Keratinocyte (primary cell): Measurements from ENCODE around the gene FABP7.

Experiments used
- CTCF ChIP-seq, 3 experiments: IDR thresholded peaks in 1 of 3; conservative IDR thresholded peaks in 1 of 3; optimal IDR thresholded peaks in 1 of 3; 2 replicates in 2 of 3; 3 replicates in 1 of 3; pipeline versions ENCODE3 to v1.5.1; 2011; ENCODE audit warnings: low read length in 3 of 3, mild to moderate bottlenecking in 3 of 3, moderate library complexity in 2 of 3, control low read depth in 1 of 3, inconsistent platforms in 1 of 3; ENCODE audit not compliant: insufficient read depth in 2 of 3; ENCODE audit errors: extremely low read depth in 1 of 3
- EZH2 ChIP-seq: IDR thresholded peaks from one replicate; pipeline ENCODE4 v1.6.1; 2012; ENCODE audit warnings: inconsistent platforms, mild to moderate bottlenecking, low read length, moderate library complexity

DNA sequence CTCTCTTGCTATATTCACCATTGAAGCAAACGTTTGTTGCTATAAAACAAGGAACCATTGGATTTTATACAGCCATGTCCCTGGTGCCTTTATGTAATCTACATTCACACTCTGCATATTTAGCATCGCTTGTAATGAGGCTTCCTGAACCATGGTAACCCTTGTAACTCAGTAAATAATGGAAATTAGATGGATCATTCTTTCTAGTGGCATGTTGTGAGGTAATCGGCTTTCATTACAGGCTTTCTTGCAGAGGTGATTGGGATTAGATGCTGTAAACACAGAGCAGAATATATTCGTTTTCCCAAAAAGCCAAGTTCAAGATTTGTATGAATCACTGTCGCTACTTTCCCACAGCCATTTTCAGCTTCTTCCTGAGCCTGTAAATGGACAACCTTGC, 45.6 kb downstream of the FABP7 start:
- no peak for TF ChIP-seq CTCF (optimal IDR thresholded peaks at IDR 0.05 in 1 of 3, IDR thresholded peaks at IDR 0.05 in 1 of 3, conservative IDR thresholded peaks at IDR 0.05 in 1 of 3; ENCODE audit: extremely low read depth in 1 of 3, insufficient read depth in 2 of 3, low read length in 3 of 3)
- no peak for TF ChIP-seq EZH2
